IgD-negative memory B cell (primary cell): ENCODE data around the gene MTARC1. TPM values are rescaled to one million over a fixed set of nuclear protein-coding genes. Genes with fewer than 3 reads are reported as not detected.

Source experiments
- H3K27ac Mint-ChIP-seq, 3 donors: one replicate each; pipeline ENCODE4 v1.8.0; 2020 to 2022; ENCODE audit warnings: mild to moderate bottlenecking in 3 of 3, mixed read lengths in 3 of 3, moderate library complexity in 1 of 3
- H3K27me3 Mint-ChIP-seq: one replicate; pipeline ENCODE4 v1.8.0; 2021; ENCODE audit warnings: mixed read lengths
- H3K36me3 Mint-ChIP-seq: one replicate; pipeline ENCODE4 v1.8.0; 2020; ENCODE audit warnings: mild to moderate bottlenecking, mixed read lengths
- H3K4me1 Mint-ChIP-seq, 3 donors: one replicate each; pipeline ENCODE4 v1.8.0; 2020 to 2022; ENCODE audit warnings: mixed read lengths in 3 of 3, mild to moderate bottlenecking in 1 of 3
- H3K4me3 Mint-ChIP-seq, 4 donors: one replicate each; pipeline ENCODE4 v1.8.0; 2020 to 2022; ENCODE audit warnings: mild to moderate bottlenecking in 4 of 4, mixed read lengths in 4 of 4, moderate library complexity in 3 of 4
- H3K9me3 Mint-ChIP-seq, 3 donors: one replicate each; pipeline ENCODE4 v1.8.0; 2020 to 2021; ENCODE audit warnings: mixed read lengths in 3 of 3, mild to moderate bottlenecking in 1 of 3
- polyA plus RNA-seq: library from polyadenylated mRNA; unstranded; fragments of 300-500 nt; fragmentation: Illumina TruSeq; gene quantifications from one replicate; pipeline ENCODE4 v1.2.3, GENCODE V29; 2021

MTARC1 gene
- polyA plus RNA-seq, 1 donor from 2014 or later, result 1.6 TPM

DNA sequence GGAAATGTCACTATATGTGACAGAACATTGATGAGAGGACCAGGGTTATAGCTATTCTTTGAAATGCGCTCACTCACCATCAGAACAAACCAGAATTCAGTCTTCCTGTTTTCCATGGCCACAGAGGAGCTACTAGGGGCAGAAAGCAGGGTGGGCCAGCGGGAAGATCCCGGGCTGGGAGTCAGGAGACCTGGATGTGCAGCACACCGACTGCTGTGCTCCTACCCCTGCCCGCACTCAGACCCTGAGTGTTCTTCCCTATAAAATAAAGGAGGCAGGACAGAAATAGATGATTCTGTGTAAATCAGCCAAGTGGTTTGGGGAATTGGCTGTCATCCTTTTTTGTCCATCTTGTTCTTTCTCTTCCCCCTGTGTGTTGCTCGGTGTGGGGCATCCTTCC, 21.0 kb downstream of the MTARC1 start:
- Mint-ChIP-seq H3K9me3 (no peaks in the 10 kb centered on the region), H3K27me3 (no peaks in the 10 kb centered on the region), H3K4me3 (no peak overlapping the region), H3K4me1 (peaks cover 3 to 7% (median 4%) of the 10 kb centered on the region in 3 donors), H3K27ac (no peak overlapping the region), H3K36me3 (peaks cover 2% of the 10 kb centered on the region)

DNA sequence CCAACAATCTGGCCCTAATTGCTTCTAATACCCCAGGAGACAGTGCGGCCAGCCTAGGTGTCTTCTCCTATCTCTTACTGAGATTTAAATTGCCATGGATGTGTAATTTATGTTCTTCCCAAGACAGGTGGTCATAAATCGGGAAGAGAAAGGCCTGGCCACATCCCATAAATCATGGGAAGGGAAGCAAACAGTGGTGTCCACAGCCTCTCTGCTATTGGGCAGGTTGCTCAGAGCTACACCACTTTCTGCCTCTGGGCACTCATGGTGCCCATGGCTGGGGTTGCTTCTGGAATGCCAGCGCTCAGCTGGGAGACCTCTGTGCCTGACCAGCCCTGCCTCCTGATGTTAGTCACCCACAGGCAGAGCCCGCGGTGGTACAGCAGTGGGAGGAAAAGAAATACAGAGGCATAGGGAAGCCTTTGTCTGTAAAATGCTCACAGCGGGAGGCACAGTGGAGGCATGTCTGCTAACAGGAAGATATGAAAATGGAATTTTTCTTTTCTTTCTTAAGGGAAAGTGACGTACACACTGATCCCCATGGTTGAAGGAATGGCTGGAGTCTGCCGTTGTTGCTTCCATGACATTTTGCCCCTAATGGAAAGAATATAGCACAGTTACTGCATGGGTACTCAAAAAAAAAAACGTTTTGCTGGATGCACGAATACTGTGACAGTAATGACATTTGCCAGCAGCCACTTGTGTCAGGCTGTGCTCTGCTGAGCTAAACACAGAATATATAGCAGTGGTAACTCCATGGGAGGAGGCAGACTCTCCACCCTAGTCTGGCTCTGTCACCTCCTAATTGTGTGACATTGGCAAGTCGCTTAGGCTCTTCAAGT, 21.9 kb downstream of the MTARC1 start:
- H3K4me3 Mint-ChIP-seq, result peak overlapping the region in 1 of 4 donors; percentile 12
- H3K27me3 Mint-ChIP-seq, result no peaks in the 10 kb centered on the region
- no peak overlapping the region for H3K27ac Mint-ChIP-seq

DNA sequence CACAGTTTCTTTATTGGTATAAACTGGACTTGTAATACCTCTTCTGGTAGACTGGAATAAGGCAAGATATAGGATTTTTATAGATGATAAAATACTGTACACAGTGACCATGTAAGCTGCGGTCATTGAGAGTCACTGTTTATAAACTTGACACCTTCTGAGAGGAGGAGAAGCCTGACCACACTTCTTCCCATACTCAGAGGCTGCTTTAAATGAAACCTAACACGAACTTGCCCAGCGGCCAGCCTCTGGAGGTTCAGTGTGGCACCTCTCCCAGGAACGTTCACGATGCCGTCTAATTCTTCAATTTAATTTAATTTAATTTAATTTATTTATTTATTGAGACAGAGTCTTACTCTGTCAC, 22.5 kb downstream of the MTARC1 start:
- Mint-ChIP-seq H3K27ac (no peak overlapping the region), H3K4me1 (peaks cover 3 to 7% (median 4%) of the 10 kb centered on the region in 3 donors), H3K36me3 (no peaks in the 10 kb centered on the region), H3K27me3 (no peaks in the 10 kb centered on the region), H3K9me3 (no peaks in the 10 kb centered on the region), H3K4me3 (peak overlapping the region in 1 of 4 donors; percentile 12)

More for the DNA sequence above, 21.9 kb downstream of the MTARC1 start:
- Mint-ChIP-seq H3K9me3 (no peaks in the 10 kb centered on the region), H3K4me1 (peaks cover 3 to 7% (median 4%) of the 10 kb centered on the region in 3 donors), H3K36me3 (no peaks in the 10 kb centered on the region)

DNA sequence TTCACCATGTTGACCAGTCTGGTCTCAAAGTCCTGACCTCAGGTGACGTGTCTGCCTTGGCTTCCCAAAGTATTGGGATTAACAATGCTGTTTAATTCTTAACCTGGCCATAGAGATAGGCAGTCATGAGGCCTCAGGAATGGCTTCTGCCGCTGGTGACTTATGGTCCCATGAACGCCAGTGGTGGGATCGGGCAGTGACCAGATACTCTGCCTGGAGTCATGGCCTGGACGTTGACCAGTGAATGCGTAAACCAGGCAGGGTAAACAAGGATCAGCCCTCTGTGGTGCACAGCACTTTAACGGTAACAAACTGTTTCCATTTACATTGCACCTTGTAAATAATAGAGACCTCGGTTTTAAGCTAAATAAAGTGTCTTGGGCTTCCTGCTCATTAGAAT, 23.0 kb downstream of the MTARC1 start:
- Mint-ChIP-seq H3K27me3 (no peaks in the 10 kb centered on the region), H3K36me3 (no peaks in the 10 kb centered on the region), H3K4me3 (peak overlapping the region in 1 of 4 donors; percentile 81), H3K4me1 (peaks cover 3 to 7% (median 4%) of the 10 kb centered on the region in 3 donors), H3K27ac (no peak overlapping the region), H3K9me3 (no peaks in the 10 kb centered on the region)

DNA sequence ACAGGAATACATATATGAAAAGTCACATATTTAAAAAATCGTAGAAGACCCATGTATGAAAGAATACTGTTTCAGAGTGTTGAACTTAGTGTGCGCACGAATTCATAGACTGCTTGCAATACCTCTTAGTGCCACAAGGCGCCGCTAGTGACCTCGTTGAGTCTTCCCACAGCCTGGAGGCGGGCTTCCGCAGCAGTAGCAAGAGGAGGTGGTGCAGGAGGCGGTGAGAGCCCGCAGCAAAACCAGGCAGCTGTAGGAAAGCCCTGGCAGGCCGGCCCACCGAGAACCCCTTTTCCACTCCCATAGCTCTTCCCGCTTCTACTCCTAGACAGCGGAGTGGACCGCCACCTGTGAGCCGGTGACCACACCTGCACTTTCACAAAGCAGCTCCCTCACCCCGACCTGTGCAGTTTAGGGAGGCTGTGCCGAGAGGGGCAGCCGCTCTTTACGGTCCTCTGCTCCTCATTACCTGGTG, 23.5 kb downstream of the MTARC1 start:
- H3K36me3 Mint-ChIP-seq, result no peaks in the 10 kb centered on the region

DNA sequence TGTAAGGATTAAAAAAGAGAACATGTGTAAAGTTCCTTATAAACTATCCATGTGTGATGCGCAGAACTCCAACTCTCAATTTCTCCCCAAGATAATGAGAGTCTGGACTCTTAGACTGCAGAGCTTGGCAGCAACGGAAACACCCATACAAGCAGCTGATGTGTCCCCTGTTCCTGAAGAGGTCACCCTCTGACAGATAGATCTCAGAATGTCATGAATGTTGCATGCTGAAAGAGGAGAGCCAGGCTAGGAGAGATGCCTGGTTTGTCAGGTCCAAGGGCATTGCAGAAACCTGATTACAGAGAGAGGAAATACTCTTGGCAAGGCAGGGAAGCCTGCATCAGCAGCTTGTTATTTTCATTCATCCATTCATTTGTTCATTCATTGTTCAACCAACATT, 24.2 kb downstream of the MTARC1 start:
- H3K9me3 Mint-ChIP-seq, result no peaks in the 10 kb centered on the region
- H3K4me3 Mint-ChIP-seq, result peak overlapping the region in 2 of 4 donors; percentile 81 to 85
- H3K27me3 Mint-ChIP-seq, result no peaks in the 10 kb centered on the region
- peaks cover 3 to 7% (median 4%) of the 10 kb centered on the region in 3 donors for H3K4me1 Mint-ChIP-seq
- no peaks in the 10 kb centered on the region for H3K36me3 Mint-ChIP-seq
- no peak overlapping the region for H3K27ac Mint-ChIP-seq

More for the DNA sequence above, 23.5 kb downstream of the MTARC1 start:
- H3K27me3 Mint-ChIP-seq, result no peaks in the 10 kb centered on the region
- H3K4me3 Mint-ChIP-seq, result peak overlapping the region in 3 of 4 donors; percentile 66 to 85 (median 81)
- H3K9me3 Mint-ChIP-seq, result no peaks in the 10 kb centered on the region
- no peak overlapping the region for H3K27ac Mint-ChIP-seq
- H3K4me1 Mint-ChIP-seq, result peaks cover 3 to 7% (median 4%) of the 10 kb centered on the region in 3 donors

DNA sequence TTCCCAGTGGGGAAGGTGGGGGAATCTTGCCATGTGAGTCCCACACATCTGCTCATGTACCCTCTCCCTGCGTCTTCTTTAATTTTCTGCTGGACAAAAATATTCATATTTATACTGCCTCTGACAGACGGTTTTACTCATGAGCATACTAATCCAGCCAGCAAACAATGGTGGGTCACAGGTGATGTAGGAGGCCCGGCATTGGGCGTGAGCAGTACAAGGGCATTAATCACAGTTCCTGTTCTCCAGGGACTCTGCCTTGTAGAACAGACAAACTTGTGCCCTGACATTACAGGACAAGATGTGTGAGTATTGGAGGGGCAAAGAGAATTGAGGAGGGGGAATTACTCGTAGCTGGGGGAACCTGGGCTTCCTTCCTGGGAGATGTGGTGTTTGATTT, 25.0 kb downstream of the MTARC1 start:
- H3K4me1 Mint-ChIP-seq, result peaks cover 3 to 7% (median 4%) of the 10 kb centered on the region in 3 donors
- no peak overlapping the region for H3K27ac Mint-ChIP-seq
- H3K27me3 Mint-ChIP-seq, result no peaks in the 10 kb centered on the region
- H3K9me3 Mint-ChIP-seq, result no peaks in the 10 kb centered on the region
- H3K36me3 Mint-ChIP-seq, result no peaks in the 10 kb centered on the region
- H3K4me3 Mint-ChIP-seq, result no peak overlapping the region

DNA sequence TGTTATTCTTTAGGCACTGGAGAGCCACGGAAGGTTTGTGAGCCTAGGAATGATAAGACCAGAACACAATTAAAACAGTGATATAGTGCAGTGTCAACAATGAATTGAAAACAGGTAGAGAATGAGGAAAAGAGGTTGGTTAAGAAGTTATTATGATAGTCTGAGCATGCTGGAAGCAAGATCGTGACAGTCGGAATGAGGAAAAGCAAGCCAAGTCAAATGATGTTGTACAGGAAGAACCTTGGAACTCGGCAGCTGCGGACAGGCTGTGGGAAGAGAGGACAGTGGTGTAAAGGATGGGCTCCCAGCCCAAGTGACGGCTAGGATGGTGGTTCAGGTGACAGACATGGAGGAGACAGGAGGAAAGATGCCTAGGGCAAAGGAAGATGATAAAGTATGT, 25.6 kb downstream of the MTARC1 start:
- Mint-ChIP-seq H3K9me3 (no peaks in the 10 kb centered on the region), H3K36me3 (no peaks in the 10 kb centered on the region), H3K4me1 (peaks cover 3 to 7% (median 4%) of the 10 kb centered on the region in 3 donors), H3K27me3 (no peaks in the 10 kb centered on the region), H3K27ac (peak overlapping the region in 1 of 3 donors; percentile 65), H3K4me3 (no peak overlapping the region)

DNA sequence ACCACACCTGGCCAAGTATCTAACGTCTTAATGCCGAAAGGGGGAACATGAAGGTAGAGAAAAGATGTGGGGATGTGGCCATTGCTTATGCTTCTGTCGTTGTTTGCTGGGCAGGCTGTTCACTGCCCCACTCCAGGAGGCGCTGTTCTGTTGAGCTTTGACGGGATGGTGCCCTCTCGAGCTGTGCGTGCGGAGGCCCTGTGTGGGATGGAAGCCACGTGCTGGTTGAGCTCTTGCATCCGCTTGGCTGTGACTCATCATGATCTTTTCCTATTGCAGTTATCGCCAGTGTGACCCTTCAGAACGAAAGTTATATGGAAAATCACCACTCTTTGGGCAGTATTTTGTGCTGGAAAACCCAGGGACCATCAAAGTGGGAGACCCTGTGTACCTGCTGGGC, 26.3 kb downstream of the MTARC1 start:
- Mint-ChIP-seq H3K4me3 (no peak overlapping the region), H3K36me3 (no peaks in the 10 kb centered on the region), H3K27me3 (no peaks in the 10 kb centered on the region), H3K27ac (peak overlapping the region in 1 of 3 donors; percentile 65), H3K9me3 (no peaks in the 10 kb centered on the region), H3K4me1 (peaks cover 3 to 7% (median 4%) of the 10 kb centered on the region in 3 donors)

DNA sequence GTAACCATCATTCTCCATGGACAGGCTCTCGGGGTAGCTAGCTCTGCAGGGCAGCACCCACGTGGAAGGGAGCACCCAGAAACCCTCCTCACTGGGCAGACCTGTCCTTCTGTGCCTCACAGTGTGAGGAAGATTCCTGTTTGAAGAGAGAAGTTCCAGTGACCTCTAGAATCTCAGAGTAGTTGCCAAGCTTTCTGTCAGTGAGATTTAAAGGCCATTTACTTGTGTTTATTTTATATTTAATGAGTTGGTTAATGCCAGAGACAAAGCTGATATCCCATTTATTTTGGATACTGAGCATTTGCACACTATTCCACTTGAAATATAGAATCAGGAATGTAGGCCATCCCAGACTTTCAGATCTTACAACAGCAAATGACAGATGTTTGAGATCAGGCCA, 28.7 kb downstream of the MTARC1 start:
- Mint-ChIP-seq H3K4me3 (no peak overlapping the region), H3K9me3 (no peaks in the 10 kb centered on the region), H3K4me1 (peaks cover 0 to 3% (median 1%) of the 10 kb centered on the region in 3 donors), H3K36me3 (no peaks in the 10 kb centered on the region), H3K27ac (no peak overlapping the region), H3K27me3 (no peaks in the 10 kb centered on the region)

DNA sequence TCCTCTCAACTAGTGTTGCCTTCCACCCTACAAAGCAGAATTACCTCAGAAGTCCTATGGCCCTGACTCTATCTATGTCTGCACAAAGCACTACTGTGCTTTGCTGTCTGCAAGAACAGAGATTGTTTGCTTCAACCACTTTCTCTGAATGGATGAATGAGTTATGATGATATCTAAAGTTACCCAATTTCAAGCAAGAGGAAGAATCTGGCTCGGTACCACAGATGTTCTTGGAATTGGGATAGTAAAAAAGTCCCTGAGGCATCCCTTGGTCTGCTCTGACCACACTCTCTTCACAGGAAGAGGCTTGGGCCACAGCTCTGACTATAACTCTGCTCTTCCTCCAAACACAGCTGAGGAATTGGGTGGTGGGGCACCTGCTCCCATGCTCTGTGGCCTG, 31.2 kb downstream of the MTARC1 start:
- Mint-ChIP-seq H3K4me1 (no peaks in the 10 kb centered on the region), H3K27me3 (no peaks in the 10 kb centered on the region), H3K27ac (peak overlapping the region in 1 of 3 donors; percentile 2), H3K9me3 (no peaks in the 10 kb centered on the region), H3K36me3 (peaks cover 3% of the 10 kb centered on the region), H3K4me3 (no peak overlapping the region)

DNA sequence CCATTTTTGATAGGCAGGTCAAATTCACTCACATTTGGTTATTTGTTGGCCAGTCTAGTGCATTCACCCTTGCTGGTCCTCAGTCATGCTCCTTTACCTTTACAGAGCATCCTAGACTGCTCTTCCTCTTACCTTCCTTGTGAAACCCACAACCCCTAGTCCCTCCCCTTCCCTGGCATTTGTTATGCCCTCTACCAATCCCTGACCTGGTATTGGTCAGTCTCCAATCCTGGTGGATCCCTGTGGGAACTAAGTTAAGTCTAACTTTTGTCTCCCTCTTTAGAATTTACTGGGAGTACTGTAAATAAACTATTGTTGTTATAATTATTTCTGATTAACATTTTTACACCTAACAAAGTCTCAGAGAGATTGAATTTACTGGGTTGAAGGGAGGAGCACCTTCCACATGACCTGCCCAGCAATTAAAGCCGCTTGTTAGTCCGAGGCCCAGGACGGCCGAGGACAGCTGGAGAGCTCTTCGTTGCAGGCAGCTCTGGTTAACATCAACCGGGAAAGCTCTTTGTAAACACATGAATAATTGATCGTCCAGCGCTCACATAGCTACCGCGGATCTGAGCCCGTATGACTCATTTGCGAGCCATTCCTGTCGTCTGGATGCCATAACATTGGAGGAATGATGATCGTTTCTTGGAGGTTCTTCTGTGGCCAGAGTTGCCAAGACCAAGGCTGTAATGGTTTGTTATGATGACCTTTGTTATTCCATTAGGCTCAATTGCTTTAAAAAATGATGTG, 31.9 kb downstream of the MTARC1 start:
- Mint-ChIP-seq H3K4me3 (no peak overlapping the region), H3K27me3 (peaks cover 2% of the 10 kb centered on the region), H3K4me1 (no peaks in the 10 kb centered on the region), H3K9me3 (no peaks in the 10 kb centered on the region), H3K36me3 (peaks cover 3% of the 10 kb centered on the region), H3K27ac (peak overlapping the region in 1 of 3 donors; percentile 62)

DNA sequence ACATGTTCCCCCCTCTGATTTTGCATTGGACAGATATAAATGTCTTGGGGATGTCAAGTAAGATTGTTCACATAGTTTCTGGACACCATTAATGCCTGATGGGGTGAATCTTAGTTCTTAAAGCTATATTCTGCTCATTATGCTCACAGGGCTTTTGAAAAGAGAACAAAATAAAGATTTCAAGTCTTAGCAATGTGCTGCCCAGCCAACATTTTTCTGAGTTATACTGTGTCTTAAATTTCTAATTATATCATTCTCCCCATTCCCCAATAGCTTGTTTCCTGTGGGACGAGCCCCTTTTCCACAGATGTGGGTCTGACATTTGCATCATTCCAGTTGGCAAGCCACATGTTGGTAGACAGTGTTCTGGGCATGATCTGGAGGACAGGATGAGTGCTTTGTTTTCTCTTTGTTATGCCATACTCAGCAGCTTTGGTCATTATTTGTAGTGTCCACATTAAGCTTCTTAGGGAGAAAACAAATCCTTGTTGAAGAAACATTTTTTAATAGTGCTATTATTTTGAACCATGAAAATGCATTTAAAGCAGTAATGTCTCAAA, 32.8 kb downstream of the MTARC1 start:
- Mint-ChIP-seq H3K27ac (no peak overlapping the region), H3K27me3 (peaks cover 2% of the 10 kb centered on the region), H3K9me3 (no peaks in the 10 kb centered on the region), H3K4me1 (peaks cover 0 to 2% (median 0%) of the 10 kb centered on the region in 3 donors), H3K36me3 (peaks cover 3% of the 10 kb centered on the region), H3K4me3 (no peak overlapping the region)

DNA sequence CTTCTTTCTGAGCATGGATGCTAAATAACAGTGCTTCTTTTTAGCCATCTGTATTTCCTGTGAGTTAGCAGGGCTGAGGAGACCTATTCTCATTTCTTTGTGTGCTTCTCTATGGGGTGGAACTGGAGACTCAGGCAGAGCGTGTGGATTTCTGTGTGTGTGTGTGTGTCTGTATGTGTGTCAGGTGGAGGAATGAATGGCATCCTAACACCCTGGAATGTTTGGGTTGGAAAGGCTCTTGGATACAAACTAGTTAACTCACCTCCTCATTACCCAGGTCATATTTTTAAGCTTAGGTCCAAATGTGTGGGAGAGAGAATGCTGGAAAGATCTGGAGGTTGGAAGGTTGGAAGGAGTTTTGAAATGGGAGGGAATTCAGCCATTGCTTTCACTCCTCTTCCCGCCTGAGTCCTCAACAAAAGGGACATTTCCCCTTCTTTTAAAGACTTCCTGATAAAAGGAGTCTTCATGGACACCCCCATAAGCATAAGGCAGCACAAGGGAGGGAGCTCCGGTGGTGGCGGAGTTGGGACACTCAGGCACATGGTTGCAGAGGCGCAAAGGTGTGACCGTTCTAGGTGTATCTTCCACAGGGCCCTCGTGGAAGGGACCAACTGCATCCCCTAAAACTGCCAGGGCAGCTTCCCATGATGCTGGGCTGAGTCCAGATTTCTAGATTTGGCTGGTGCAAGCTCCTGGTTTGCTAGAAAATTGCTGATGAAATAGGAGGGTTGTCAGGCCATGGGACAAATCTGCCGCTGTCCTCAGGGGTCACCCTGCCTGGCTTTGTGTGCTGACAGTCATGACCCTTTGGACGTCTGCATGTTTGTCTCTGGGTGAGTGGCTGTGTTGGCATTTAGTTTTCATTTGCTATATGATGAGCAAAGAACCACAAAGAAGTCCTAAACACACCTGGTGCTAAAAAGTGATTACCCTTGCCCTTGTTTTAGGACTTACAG, 37.6 kb downstream of the MTARC1 start:
- Mint-ChIP-seq H3K4me1 (peaks cover 0 to 2% (median 0%) of the 10 kb centered on the region in 3 donors), H3K27me3 (peaks cover 3% of the 10 kb centered on the region), H3K4me3 (no peak overlapping the region), H3K9me3 (no peaks in the 10 kb centered on the region), H3K27ac (no peak overlapping the region), H3K36me3 (peaks cover 3% of the 10 kb centered on the region)
